Uterus (tissue), 2 donors: ENCODE measurements around the gene ACAP1.

Source experiments
- CTCF ChIP-seq, 4 experiments: fragments of 200-600 bp in 2 of 4; fragments of 450-650 bp in 2 of 4; sonication (generic) in 2 of 4; IDR thresholded peaks; one replicate each; pipeline ENCODE4 v1.5.1; 2016 to 2019; ENCODE audit warnings: antibody characterized with exemption in 4 of 4, mild to moderate bottlenecking in 2 of 4, moderate library complexity in 1 of 4
- POLR2A ChIP-seq, 2 donors: fragments of 450-650 bp; IDR thresholded peaks; one replicate each; pipeline ENCODE4 v1.6.1; 2016; ENCODE audit warnings: antibody characterized with exemption in 2 of 2, mild to moderate bottlenecking in 1 of 2, moderate library complexity in 1 of 2

- TF ChIP-seq CTCF (IDR thresholded peaks at IDR 0.05) = peak; percentile 94 to 98 (median 98)
- TF ChIP-seq POLR2A (IDR thresholded peaks at IDR 0.05) = peak in 1 of 2 donors; percentile 30
These were observed 40.0 kb upstream of the ACAP1 start for GRCh38 chr17:7296189-7296861.
